GM12874 (cell line): ENCODE measurements around the gene TBKBP1.

ENCODE experiments used
- TF ChIP-seq, protein P1 (sequence below): IDR thresholded peaks from 2 replicates; pipeline ENCODE4 v1.5.1; 2011; ENCODE audit warnings: low read depth, mild to moderate bottlenecking, control low read depth, low read length, moderate library complexity; ENCODE audit not compliant: insufficient read depth

The TBKBP1 gene

DNA sequence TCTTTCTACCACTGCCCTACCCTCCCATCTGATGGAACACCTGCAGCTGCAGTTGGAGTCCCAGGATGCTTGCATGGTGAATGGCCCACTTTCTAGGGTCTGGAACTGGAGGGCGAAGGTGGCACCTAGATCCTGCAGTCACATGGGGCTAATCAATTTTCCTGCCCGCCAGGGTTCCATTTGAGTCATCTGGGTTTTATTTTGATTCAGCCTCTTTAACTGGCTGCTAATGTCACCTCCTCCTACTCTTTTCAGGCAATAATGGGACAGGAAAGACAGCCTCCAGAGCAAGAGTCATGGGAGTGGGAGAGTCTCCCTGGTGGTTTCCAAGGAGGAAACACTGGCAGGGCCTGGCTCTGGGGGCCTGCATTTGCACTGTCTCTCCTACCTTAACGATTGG lies 3.8 kb upstream of the TBKBP1 start:
- TF ChIP-seq, protein P1, sequence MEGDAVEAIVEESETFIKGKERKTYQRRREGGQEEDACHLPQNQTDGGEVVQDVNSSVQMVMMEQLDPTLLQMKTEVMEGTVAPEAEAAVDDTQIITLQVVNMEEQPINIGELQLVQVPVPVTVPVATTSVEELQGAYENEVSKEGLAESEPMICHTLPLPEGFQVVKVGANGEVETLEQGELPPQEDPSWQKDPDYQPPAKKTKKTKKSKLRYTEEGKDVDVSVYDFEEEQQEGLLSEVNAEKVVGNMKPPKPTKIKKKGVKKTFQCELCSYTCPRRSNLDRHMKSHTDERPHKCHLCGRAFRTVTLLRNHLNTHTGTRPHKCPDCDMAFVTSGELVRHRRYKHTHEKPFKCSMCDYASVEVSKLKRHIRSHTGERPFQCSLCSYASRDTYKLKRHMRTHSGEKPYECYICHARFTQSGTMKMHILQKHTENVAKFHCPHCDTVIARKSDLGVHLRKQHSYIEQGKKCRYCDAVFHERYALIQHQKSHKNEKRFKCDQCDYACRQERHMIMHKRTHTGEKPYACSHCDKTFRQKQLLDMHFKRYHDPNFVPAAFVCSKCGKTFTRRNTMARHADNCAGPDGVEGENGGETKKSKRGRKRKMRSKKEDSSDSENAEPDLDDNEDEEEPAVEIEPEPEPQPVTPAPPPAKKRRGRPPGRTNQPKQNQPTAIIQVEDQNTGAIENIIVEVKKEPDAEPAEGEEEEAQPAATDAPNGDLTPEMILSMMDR = no peak

DNA sequence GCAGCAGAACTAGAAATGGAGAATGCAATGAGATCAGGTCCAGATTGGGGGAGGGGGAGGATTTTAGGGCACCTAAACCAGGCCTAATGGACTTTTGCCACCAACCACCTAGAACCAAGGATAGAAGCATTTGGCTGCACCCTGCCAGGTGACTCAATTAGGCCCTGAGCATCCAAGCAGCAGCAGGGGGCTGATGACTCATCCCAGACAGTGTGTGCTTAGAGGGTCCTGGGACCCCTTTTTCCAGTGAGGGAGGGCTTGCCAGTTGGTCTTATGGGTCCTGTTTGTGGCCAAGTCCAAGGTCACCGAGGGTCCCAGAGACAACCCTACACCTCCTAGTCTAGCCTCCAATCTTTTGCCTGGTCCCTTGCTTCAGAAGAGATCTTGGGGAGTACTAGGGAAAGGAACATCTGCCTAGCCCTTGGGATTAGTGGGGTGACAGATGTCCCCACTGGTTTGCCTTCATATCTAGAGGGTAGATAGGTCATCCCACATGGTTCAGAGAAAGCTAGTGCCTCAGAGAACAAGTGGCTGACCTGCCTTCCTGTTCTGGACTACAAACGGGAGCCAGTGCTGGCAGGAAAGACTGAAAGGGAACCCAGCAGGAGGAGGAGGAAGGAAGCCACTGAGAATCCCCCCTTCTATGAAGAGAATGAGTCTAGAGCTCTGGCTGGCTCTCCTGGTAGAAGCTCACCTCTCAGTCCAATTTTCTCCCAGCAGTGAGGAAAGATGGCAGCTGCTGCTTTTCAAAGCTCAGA lies 1.6 kb upstream of the TBKBP1 start:
- TF ChIP-seq, protein P1 = no peak

DNA sequence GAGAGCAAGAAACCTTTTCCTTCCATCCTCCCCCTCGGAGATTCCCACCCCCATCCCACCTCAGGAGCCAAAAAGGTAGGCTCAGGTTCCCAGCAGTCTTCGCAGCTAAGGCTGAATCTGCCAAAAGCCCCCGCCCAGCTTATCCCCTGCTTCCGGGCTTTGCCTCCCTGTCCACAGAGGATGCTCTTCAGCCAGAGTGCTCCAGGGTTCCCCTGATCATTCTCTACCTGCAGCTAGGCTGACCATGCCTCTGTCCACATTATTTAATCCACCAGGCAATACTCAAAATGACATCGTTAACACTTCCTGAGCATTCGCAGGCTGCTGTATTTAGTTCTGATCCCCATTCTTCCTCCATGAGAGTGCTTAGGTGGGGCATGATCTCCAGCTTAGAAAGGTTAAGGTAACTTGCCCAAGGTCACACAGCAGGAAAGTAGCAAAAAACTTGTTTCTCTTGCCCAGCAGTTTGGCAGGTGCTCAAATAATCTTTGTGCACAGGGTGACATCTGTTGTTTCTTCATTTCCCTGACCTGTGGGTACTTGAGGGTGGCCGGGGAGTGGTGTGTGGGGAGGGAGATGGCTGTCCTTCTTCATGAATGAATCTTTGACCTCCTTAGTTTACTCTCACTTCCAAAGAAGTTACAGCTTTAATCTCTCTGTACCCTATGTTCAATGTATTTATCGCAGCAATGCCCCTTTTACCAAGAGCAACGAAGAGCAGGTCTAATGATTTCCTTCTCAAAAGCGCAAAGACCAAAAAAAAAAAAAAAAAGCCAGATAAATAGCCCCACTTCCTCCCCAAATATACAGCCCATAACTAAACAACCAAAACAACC lies 848 bp upstream of the TBKBP1 start:
- TF ChIP-seq, protein P1 = no peak

DNA sequence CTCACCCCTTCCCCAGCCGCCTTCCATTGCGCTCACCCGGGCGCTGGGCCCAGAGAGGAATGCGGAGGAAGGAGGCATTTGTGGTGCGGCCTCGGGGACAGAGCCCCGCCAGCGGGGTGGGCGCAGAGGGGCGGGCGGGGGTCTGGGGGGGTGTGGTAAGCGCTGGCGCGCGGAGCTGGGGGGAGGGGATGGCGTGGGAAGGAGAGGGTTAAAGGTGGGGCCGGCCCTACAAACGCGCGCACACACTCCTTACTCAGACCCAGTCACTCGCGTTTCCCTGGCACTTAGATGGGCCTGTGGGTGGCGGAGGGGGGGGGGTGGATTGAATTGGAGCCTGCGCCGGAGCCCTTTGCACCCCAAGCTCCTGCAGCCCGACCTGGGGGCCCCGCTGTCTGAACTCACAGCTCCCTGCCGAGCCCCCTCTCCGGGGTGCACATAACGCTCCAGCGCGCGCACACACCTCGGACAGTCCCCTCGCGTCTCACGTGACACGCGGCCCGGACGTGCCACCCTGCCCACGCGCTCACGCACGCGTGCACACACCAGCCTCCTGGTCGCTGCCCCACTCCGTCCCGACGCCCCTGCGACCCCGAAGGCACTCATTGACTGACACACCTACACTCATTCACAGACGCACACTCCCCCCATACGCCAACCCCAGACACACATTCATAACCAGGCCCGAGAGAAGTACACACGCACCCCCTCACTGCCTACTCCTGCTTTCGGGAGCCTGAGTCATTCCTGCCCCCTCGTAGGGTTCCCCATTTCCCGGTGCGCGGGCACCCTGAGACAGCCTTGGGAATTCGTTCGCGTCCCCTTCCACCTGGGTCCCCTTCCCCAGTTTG lies 844 bp downstream of the TBKBP1 start:
- TF ChIP-seq, protein P1 = no peak

DNA sequence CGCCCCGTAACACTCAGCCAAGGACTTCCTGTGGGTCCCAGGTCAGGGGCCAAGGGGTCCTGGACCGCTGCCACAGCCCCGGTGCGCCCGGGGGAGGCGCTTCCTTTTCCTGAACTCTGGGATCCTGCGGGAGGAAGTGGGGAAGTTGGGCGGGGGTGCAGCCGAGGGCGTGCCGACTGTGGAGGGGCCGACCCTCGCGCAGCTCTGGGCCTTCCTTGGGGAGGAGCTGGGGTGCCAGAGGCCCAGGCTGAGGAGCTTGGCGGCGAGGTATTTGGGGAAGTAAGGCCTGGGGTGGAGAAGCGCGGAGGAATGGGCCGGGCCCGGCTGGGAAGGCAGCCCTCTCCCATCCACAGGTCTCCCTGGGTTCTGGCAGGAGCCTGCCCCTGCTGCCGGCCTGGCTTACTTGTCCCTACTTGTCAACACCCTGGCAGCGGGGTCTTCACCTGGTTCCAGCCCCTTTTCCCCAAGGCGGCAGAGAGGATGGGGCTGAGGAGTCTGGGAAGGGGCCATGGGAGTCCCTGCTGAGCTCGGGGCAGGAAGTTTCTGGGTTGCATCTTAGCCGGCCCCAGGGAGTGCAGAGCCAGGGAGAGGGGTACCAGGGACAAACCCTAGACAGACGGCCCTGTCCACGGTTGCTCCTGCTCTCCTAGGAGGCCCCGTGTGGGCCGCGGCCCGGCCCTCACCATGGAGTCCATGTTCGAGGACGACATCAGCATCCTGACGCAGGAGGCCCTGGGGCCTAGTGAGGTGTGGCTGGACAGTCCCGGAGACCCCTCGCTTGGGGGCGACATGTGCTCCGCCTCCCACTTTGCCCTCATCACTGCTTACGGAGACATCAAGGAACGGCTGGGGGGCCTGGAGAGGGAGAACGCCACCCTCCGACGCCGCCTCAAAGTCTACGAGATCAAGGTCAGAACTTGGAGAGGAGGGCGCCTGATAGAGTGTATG lies 1.7 kb downstream of the TBKBP1 start:
- TF ChIP-seq, protein P1 = no peak

DNA sequence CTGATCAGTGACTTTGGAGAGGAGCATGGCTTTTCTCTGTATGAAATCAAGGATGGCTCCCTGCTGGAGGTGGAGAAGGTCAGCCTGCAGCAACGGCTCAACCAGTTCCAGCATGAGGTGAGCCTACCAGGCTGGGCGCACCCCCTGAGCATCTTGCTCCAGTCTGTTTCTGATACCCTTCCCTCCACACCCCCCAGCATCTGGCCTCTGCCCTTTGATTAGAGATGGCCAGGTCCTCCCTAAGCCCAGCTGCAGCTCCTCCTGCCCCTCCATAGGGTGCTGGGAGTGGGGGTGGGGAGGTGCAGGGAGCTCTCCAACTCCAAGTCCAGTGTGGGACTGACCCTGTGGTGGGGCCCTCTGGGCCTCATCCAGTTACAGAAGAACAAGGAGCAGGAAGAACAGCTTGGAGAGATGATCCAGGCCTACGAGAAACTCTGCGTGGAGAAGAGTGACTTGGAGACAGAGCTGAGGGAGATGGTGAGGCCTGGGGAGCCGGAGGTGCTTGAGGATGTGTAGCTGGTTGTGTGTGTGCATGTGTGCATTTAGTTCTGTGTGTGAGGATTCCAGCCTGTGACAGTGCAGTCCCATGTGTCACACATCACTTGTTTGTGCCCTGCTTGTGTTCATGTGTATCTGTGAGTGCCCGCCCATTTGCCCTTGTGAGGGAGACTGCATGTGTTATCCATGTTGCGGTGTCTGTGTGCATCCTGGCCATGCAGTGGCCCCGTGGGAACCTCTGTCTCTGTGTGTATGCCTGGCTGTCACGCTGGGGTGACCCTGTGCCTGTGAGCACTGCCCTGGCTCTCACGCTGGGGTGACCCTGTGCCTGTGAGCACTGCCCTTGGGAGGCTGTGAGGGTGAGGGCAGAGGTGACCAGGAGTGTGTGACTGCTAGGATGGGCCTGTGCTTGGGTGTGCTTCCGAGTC lies 3.0 kb downstream of the TBKBP1 start:
- TF ChIP-seq, protein P1 = no peak
